ENCODE data around the gene ACY1. TPM values are rescaled to one million over a fixed set of nuclear protein-coding genes. Genes with fewer than 3 reads are reported as not detected.

The ACY1 gene
- total RNA-seq, 1 donor from 2014 or later: 59.4 TPM

DNA sequence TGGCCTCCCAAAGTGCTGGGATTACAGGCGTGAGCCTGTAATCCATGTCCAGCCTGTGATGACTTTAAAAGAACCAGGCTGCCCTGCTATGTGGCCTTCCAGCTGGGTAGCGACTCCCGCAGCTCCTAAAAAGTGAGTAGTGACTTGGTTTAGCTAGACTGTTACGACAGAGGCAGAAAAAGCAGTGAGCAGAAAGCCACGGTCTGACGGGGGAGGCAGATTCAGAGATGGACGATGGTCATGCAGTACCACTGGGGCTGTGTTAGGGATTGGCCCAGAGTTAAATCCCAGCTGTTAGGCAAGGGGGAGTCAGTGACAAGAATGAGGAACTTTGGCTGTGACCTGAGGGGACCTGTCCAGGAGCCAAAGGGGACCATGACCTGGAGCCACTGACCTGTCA, 15.4 kb downstream of the ACY1 start:
- DNase-seq (ENCODE audit: low read depth): no peak
- TF ChIP-seq, protein P1, sequence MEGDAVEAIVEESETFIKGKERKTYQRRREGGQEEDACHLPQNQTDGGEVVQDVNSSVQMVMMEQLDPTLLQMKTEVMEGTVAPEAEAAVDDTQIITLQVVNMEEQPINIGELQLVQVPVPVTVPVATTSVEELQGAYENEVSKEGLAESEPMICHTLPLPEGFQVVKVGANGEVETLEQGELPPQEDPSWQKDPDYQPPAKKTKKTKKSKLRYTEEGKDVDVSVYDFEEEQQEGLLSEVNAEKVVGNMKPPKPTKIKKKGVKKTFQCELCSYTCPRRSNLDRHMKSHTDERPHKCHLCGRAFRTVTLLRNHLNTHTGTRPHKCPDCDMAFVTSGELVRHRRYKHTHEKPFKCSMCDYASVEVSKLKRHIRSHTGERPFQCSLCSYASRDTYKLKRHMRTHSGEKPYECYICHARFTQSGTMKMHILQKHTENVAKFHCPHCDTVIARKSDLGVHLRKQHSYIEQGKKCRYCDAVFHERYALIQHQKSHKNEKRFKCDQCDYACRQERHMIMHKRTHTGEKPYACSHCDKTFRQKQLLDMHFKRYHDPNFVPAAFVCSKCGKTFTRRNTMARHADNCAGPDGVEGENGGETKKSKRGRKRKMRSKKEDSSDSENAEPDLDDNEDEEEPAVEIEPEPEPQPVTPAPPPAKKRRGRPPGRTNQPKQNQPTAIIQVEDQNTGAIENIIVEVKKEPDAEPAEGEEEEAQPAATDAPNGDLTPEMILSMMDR (IDR thresholded peaks at IDR 0.05; ENCODE audit: insufficient read depth, low read length, poor library complexity, severe bottlenecking): no peak

DNA sequence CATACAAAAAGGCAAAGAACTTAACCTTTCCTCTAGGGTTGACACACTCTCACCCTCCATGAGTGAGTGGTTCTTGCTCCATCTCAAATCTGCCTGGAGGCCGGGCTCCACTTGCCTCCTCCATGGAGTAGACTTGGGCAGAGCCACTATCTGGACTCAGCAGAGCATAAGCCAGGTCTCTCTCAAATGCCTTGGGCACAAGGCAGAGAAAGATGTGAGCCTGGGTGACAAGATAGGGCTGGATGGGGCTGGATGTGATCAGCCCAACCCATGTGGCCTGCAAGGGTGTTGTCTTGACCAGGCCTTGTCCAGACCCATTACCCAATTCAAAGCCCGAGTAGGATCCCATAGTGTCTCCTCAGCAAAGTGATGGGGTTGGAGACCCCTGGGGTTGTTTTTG, 16.5 kb downstream of the ACY1 start:
- no peak overlapping the region for H3K4me3 ChIP-seq (ENCODE audit: low read depth, low read length)
- no peak for DNase-seq (ENCODE audit: low read depth)
- H3K27me3 ChIP-seq (ENCODE audit: control insufficient read depth, insufficient read depth, low read length): no peaks in the 10 kb centered on the region
- H3K36me3 ChIP-seq (ENCODE audit: control insufficient read depth, insufficient read depth, low read length): no peaks in the 10 kb centered on the region
- TF ChIP-seq, protein P1 (IDR thresholded peaks at IDR 0.05; ENCODE audit: insufficient read depth, low read length, poor library complexity, severe bottlenecking): no peak

More for the DNA sequence above, 15.4 kb downstream of the ACY1 start:
- Histone ChIP-seq H3K36me3 (ENCODE audit: control insufficient read depth, insufficient read depth, low read length) (peaks cover 2% of the 10 kb centered on the region), H3K4me3 (ENCODE audit: low read depth, low read length) (no peak overlapping the region), H3K27me3 (ENCODE audit: control insufficient read depth, insufficient read depth, low read length) (no peaks in the 10 kb centered on the region)

DNA sequence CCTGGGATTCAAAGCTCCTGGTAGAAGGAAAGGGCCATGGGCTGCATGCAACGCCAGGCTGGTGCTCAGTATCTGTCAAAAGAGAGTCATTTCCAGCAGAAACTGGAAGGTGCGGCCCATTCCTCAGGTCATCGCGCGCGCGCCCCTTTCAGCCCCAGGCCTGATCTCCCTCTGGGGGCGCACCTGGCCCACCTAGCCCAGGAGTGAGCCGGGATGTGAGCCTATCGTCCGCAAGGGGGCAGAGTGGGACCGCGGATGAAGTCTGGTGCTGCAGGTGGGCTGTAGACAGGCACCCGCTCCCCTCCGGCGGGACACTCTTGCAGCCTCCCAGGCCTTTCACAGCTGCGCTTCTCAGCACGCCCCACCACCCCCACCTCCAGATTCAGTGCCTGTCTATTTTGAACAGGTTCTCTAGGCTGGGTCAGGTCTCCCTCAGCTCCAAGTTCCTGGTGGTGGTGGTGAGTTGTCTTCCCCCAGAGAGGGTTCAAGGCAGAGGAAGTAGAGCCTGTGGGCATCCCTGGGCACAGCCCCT, 18.2 kb downstream of the ACY1 start:
- DNase-seq (ENCODE audit: low read depth): no peak
- TF ChIP-seq, protein P1 (IDR thresholded peaks at IDR 0.05; ENCODE audit: insufficient read depth, low read length, poor library complexity, severe bottlenecking): peak; percentile 99
- Histone ChIP-seq H3K27me3 (ENCODE audit: control insufficient read depth, insufficient read depth, low read length) (no peaks in the 10 kb centered on the region), H3K4me3 (ENCODE audit: low read depth, low read length) (no peak overlapping the region), H3K36me3 (ENCODE audit: control insufficient read depth, insufficient read depth, low read length) (no peaks in the 10 kb centered on the region)

DNA sequence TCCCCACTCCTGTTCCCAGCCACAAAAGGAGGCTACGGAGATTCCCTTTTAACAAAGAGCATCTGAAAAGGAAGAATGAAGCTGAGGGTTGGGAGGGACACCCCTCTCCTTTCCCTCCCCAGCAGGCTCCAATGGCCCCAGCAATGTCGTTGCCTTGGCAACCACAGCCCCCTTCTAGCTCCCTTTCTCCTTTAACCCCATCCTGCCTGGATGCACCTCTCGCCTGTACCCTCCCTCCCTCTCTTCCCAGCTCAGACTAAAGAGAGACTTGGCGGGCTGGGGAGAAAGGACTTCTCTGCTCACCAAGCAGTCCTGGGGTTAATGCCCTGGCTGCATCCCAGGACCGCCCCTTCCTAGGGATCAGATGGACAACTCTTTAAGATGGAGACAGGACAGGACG, 19.4 kb downstream of the ACY1 start:
- TF ChIP-seq, protein P1 (IDR thresholded peaks at IDR 0.05; ENCODE audit: insufficient read depth, low read length, poor library complexity, severe bottlenecking): no peak
- no peak for DNase-seq (ENCODE audit: low read depth)
- no peaks in the 10 kb centered on the region for H3K36me3 ChIP-seq (ENCODE audit: control insufficient read depth, insufficient read depth, low read length)
- no peak overlapping the region for H3K4me3 ChIP-seq (ENCODE audit: low read depth, low read length)
- H3K27me3 ChIP-seq (ENCODE audit: control insufficient read depth, insufficient read depth, low read length): no peaks in the 10 kb centered on the region

DNA sequence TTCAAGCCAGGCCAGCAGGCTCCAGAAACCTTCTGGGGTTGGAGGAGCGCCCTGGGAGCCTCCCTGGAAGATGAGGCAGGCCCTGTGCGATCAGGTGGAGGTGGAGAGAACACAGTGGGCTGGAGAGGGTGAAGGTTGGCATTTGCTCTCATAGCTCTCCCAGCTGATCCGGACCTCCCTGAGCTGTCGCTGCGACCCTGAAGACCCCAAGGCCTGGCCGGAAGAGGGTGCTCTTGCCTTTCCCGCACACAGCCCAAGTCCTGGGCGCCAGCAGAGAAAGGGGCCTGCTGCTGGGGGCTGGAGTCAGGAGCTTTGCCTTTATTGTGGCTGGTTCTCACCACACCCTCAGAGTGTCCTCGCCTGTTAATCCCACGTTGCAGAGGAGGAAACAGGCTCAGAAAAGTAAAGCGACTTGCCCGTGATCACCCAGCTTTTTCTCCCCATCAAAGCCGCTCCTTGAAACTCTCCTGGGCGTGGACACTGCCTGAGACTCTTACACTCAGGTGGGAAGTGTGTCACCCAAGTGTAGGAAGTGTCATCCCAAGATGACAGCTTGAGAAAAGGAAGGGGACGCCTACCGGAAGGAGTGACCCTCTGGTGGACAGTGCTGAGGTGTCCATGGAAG, 20.9 kb downstream of the ACY1 start:
- H3K36me3 ChIP-seq (ENCODE audit: control insufficient read depth, insufficient read depth, low read length): no peaks in the 10 kb centered on the region
- no peak for DNase-seq (ENCODE audit: low read depth)
- no peak overlapping the region for H3K4me3 ChIP-seq (ENCODE audit: low read depth, low read length)
- TF ChIP-seq, protein P1 (IDR thresholded peaks at IDR 0.05; ENCODE audit: insufficient read depth, low read length, poor library complexity, severe bottlenecking): peak; percentile 69
- H3K27me3 ChIP-seq (ENCODE audit: control insufficient read depth, insufficient read depth, low read length): no peaks in the 10 kb centered on the region

DNA sequence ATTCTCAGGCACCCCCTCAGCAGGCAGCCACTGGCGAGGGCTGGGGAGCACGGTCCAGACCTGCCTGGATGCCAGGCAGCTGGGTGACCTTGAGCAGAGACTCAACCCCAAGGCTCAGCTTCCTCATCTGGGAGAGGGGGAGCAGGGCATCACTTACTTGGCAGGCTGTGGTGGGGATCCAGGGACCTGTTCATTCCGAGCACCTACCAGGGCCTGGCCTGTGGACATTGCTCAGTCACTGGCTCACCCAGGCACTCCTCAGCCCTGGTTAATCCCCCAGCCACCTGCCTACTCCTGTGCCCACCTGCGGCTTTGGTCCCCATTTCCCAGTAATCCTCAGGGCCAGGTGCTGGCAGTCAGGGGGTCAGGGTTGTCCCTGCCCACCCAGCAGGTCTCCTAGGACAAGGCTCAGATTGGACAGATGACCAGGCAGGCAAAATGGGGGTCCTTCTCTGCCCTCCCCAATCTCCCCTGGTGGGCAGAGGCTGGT, 21.6 kb downstream of the ACY1 start:
- Histone ChIP-seq H3K4me3 (ENCODE audit: low read depth, low read length) (no peak overlapping the region), H3K27me3 (ENCODE audit: control insufficient read depth, insufficient read depth, low read length) (no peaks in the 10 kb centered on the region), H3K36me3 (ENCODE audit: control insufficient read depth, insufficient read depth, low read length) (no peaks in the 10 kb centered on the region)
- TF ChIP-seq, protein P1 (IDR thresholded peaks at IDR 0.05; ENCODE audit: insufficient read depth, low read length, poor library complexity, severe bottlenecking): no peak
- DNase-seq (ENCODE audit: low read depth): no peak
